Upper lobe of left lung (tissue), 6 donors: ENCODE measurements around the gene TPST2. TPM values are rescaled to one million over a fixed set of nuclear protein-coding genes. Genes with fewer than 3 reads are reported as not detected.

ENCODE experiments used
- small RNA-seq, 4 donors: library from RNA; depleted of rRNA; stranded (forward); fragments of <200 nt; gene quantifications; one replicate each; pipeline ENCODE3, GENCODE V24; 2016
- total RNA-seq, 6 donors: library from RNA; depleted of rRNA in 4 of 6; stranded (reverse); fragments of >200 nt in 4 of 6; gene quantifications; one replicate each; pipeline versions ENCODE4 v1.1.0 to v1.2.1, GENCODE V29; 2016 to 2021
- donor health status: DM: no; HTN: no; CAD: no; lungs with moderate emphysema.
- donor health status: DM: no; HTN: yes; CAD: no; lungs with severe emphysema.

The TPST2 gene
- total RNA-seq, 6 donors from 2014 or later = 50.5 to 253 (median 95.8) TPM

Small RNA genes within 50 kb of the gene (small RNA-seq; reads per million reads assigned to genes)
- gene MIR548J = 0 to 0.66 (median 0.22) reads per million in 4 donors

Other genes starting within 250 kb of the TPST2 start
- gene ASPHD2, start 160.9 kb downstream of the TPST2 start, total RNA-seq = 1 to 10 TPM in 4 of 6 donors, under 1 TPM in 2; 0.33 to 2.1 (median 1.1) TPM
- 10 to 100 TPM; 22.5 to 93.2 (median 34.2) TPM for gene HPS4, start 106.3 kb downstream of the TPST2 start, total RNA-seq
- gene SRRD, start 106.3 kb downstream of the TPST2 start, total RNA-seq = 10 to 100 TPM in 3 of 6 donors, 1 to 10 TPM in 3; 6.2 to 25.9 (median 11.3) TPM
- 10 to 100 TPM; 26.3 to 37.7 (median 32.6) TPM for gene TFIP11, start 77.7 kb downstream of the TPST2 start, total RNA-seq
- under 1 TPM in 2 of 6 donors, not detected in 4; 0.26 to 0.81 TPM for gene CRYBB1, start 27.9 kb upstream of the TPST2 start, total RNA-seq
- gene CRYBA4, start 31.8 kb upstream of the TPST2 start, total RNA-seq = not detected
- 10 to 100 TPM in 1 of 6 donors, 1 to 10 TPM in 5; 3.0 to 24.1 (median 6.1) TPM for gene MIAT, start 67.5 kb upstream of the TPST2 start, total RNA-seq